Measurements from ENCODE around the gene TSHZ3.

Gene TSHZ3

DNA sequence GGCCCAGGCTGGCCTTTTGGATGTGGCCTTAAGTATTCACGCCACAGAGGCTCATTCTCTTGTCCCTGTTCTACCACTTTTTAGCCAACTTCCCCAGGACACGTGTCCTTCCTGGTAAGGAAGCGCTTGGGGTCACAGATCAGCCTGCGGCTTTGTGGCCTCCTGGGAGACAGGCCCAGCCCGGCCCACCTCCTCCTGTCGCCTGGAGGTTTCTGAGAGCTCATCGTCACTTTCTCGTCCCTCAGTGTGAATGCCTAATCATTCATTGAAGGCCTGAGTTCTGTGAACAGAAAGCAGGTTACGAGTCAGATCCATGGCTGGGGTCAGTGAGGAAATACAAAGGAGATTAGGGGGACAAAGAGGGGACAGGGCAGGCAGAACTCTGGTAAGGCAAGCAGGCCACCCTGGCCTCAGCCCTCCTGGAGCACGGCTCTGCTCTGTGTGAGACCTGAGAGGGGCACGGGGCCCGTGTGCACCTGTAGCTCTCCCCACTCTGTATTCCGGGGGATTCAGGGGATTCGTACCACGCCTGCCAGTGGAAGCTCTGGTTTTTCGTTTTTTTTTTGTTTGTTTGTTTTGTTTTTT lies 38.6 kb upstream of the TSHZ3 start:
- no peak for DNase-seq (ENCODE audit: extremely low spot score)
- CTCF ChIA-PET, result interaction anchor here (1.1 kb wide), 1 partner anchor 9 kb away, joined by 3 read pairs; no protein-coding TSS in a partner anchor
- TF ChIP-seq, protein P1, sequence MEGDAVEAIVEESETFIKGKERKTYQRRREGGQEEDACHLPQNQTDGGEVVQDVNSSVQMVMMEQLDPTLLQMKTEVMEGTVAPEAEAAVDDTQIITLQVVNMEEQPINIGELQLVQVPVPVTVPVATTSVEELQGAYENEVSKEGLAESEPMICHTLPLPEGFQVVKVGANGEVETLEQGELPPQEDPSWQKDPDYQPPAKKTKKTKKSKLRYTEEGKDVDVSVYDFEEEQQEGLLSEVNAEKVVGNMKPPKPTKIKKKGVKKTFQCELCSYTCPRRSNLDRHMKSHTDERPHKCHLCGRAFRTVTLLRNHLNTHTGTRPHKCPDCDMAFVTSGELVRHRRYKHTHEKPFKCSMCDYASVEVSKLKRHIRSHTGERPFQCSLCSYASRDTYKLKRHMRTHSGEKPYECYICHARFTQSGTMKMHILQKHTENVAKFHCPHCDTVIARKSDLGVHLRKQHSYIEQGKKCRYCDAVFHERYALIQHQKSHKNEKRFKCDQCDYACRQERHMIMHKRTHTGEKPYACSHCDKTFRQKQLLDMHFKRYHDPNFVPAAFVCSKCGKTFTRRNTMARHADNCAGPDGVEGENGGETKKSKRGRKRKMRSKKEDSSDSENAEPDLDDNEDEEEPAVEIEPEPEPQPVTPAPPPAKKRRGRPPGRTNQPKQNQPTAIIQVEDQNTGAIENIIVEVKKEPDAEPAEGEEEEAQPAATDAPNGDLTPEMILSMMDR (IDR thresholded peaks at IDR 0.05; ENCODE audit: control extremely low read depth, extremely low read depth, low read depth, missing control alignments), result no peak
- POLR2A ChIA-PET, result no interaction called here

DNA sequence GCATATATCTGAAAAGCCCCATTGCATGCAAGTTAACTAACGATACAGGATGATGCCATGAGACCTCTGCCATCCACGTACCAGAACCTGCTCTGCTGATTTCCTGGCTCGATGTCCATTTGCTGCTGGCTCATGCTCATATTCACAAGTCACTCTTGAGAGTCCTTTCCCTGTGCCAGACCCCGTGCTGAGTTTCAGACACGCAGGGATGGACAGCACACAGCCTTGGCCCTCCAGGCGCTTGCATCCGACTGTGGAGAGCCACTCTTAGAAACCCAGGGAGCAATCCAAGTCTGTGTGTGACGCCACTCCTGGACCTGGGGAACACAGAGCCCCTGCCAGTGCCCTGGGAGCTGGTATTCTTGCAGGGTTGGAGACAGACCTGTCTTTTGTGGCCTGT lies 37.6 kb upstream of the TSHZ3 start:
- CTCF ChIA-PET, result no interaction called here

DNA sequence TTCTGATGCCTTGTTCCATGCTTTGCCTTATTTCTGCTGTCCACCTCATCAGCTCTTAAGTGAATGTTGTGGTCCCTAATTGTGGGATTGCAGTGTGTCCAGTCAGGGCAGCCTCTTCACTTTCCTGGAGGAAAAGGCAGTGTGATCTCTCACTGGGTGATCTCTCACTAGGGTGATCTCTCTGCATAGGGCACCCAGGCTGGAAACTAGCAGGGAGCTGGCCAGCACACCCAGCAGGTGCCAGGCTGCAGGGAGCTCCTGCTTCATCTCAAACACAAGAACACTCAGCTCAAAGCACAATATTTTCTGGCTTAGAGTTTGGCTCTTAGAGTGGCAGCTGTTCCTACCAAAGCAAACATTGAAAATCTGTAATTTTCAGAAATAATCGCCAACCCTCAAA lies 36.5 kb upstream of the TSHZ3 start:
- DNase-seq (ENCODE audit: extremely low spot score), result no peak
- POLR2A ChIA-PET, result no interaction called here
- CTCF ChIA-PET, result no interaction called here
- TF ChIP-seq, protein P1 (IDR thresholded peaks at IDR 0.05; ENCODE audit: control extremely low read depth, extremely low read depth, low read depth, missing control alignments), result no peak

More for the DNA sequence above, 37.6 kb upstream of the TSHZ3 start:
- DNase-seq (ENCODE audit: extremely low spot score), result no peak
- POLR2A ChIA-PET, result no interaction called here
- TF ChIP-seq, protein P1 (IDR thresholded peaks at IDR 0.05; ENCODE audit: control extremely low read depth, extremely low read depth, low read depth, missing control alignments), result no peak

DNA sequence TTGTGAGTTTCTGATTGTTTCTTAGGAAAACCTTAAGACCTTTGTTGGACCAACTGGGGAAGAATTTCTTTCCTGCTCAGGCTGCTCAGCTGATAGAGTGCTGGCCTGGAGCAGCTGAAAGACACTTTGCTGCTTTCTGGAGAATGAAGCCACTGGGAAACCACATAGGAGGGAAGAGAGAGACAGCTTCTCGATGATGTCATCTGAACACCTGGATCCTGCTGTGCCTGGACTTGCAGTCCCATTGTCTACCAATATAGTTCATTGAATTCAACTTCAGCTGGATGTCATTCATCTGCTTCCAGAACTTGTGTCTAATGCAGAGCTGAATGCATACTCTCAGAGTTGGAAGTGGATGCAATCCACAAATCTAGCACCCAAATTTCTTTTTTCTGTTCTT lies 34.3 kb upstream of the TSHZ3 start:
- DNase-seq (ENCODE audit: extremely low spot score), result no peak
- TF ChIP-seq, protein P1 (IDR thresholded peaks at IDR 0.05; ENCODE audit: control extremely low read depth, extremely low read depth, low read depth, missing control alignments), result no peak
- CTCF ChIA-PET, result interaction anchor here (1.1 kb wide), 1 partner anchor 16 kb away, joined by 3 read pairs; no protein-coding TSS in a partner anchor
- POLR2A ChIA-PET, result no interaction called here

DNA sequence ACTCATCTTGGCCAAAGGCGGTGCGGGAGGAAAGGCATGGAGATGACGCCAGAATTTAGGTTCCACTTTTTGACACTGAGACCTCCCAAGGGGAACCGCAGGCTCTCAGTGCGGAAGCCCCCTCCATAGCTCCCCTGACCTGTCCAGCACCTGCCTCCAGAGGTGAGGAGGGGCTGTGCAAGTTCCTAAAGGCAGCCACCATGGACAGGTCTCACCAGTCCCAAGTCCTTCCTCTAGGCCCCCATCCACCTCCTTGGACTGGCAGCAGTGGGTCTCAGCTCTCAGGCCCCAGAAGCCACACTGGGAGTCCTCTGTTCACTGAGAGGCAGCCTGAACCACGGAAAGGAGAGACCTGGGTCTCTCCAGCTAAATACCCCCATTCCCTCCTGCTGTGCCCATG lies 31.6 kb upstream of the TSHZ3 start:
- POLR2A ChIA-PET, result no interaction called here
- CTCF ChIA-PET, result no interaction called here
- no peak for DNase-seq (ENCODE audit: extremely low spot score)
- TF ChIP-seq, protein P1 (IDR thresholded peaks at IDR 0.05; ENCODE audit: control extremely low read depth, extremely low read depth, low read depth, missing control alignments), result no peak

DNA sequence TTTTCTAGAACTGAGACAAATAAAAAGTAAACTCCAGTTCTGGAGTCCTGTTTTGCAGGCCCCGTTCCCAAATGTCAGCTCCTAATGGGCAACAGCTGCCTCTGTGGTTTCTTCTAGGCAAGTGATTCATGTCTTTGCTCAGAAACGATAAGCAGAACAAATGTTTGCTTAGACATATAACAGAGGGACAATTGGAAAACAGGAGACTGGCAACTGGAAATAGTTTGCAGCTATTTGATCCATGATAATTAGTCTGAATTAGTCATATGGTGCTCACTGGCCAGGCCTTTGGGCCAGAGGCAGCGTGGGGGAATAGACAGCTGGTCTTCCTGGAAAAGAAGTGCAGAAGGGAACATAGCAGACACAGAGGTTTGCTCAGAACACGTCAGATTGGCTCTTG lies 29.2 kb upstream of the TSHZ3 start:
- CTCF ChIA-PET, result interaction anchor here (1.0 kb wide), 1 partner anchor 9 kb away, joined by 3 read pairs; no protein-coding TSS in a partner anchor
- POLR2A ChIA-PET, result no interaction called here
- no peak for DNase-seq (ENCODE audit: extremely low spot score)
- TF ChIP-seq, protein P1 (IDR thresholded peaks at IDR 0.05; ENCODE audit: control extremely low read depth, extremely low read depth, low read depth, missing control alignments), result no peak
